GM12878 (cell line): ENCODE data around the gene NKD2. TPM values are rescaled to one million over a fixed set of nuclear protein-coding genes. Genes with fewer than 3 reads are reported as not detected.

Source experiments
- ATAC-seq: fragments of 200-7000 bp; cut with Tn5 transposase; 3 replicates; pipeline ENCODE4 v1.9.1; 2020; ENCODE audit warnings: mild to moderate bottlenecking, moderate library complexity
- BruUV-seq: library from RNA; stranded (reverse); fragments of 400-500 nt; replicated peaks from 2 replicates; lab custom pipeline; 2021; lab: Mats Ljungman, UMichigan
- CTCF ChIA-PET: fragments of 300-600 bp; sonication (Branson Sonifier 250); formaldehyde crosslinking; extraction: SDS; loops from one replicate; lab custom pipeline; 2021; ENCODE audit warnings: inconsistent platforms; lab: Yijun Ruan, JAX
- POLR2A ChIA-PET: fragments of 350-600 bp; formaldehyde crosslinking; extraction: SDS; loops from one replicate; lab custom pipeline; 2021; ENCODE audit warnings: inconsistent platforms; lab: Charles Lee
- RAD21 ChIA-PET: fragments of 300-600 bp; sonication (Branson Sonifier 250); formaldehyde crosslinking; loops from one replicate; lab custom pipeline; 2023; ENCODE audit warnings: antibody characterized with exemption; ENCODE audit not compliant: unreplicated experiment; lab: Charles Lee
- SMC1A ChIA-PET: fragments of 300-600 bp; sonication (Branson Sonifier 250); formaldehyde crosslinking; loops from one replicate; lab custom pipeline; 2023; ENCODE audit not compliant: unreplicated experiment, uncharacterized antibody; lab: Charles Lee
- DNase-seq: peaks from one replicate; pipeline ENCODE4 v3.0.0-alpha.2; 2011; ENCODE audit warnings: low read depth, low spot score
- FAIRE-seq: peaks from 3 replicates; lab custom pipeline; 2011; peaks lifted over from hg19 to GRCh38; lab: Jason Lieb, UNC
- H2AFZ ChIP-seq: 2 replicates; pipeline ENCODE4 v1.6.0; 2011; ENCODE audit warnings: low read depth, low read length, control low read depth; ENCODE audit not compliant: control insufficient read depth
- H3K27ac ChIP-seq: 2 replicates; pipeline ENCODE4 v1.5.1; 2011; ENCODE audit warnings: control low read depth; ENCODE audit not compliant: control insufficient read depth, insufficient read depth
- H3K27me3 ChIP-seq, 2 experiments: replicated peaks in 1 of 2; 2 replicates each; pipeline versions ENCODE4 v1.6.0 to v1.6.1; 2011; ENCODE audit warnings: low read length in 1 of 2; ENCODE audit not compliant: control insufficient read depth in 2 of 2, insufficient read depth in 2 of 2
- H3K36me3 ChIP-seq, 2 experiments: 2 replicates each; pipeline ENCODE4 v1.5.1; 2011; ENCODE audit warnings: low read length in 1 of 2; ENCODE audit not compliant: control insufficient read depth in 2 of 2, insufficient read depth in 2 of 2
- H3K4me1 ChIP-seq: 2 replicates; pipeline ENCODE4 v1.6.1; 2011; ENCODE audit warnings: mild to moderate bottlenecking, low read length, moderate library complexity, mixed read lengths; ENCODE audit not compliant: control insufficient read depth, insufficient read depth
- H3K4me2 ChIP-seq: 2 replicates; pipeline ENCODE4 v1.6.0; 2011; ENCODE audit warnings: control low read depth; ENCODE audit not compliant: control insufficient read depth, insufficient read depth
- H3K4me3 ChIP-seq: fragments of 200-600 bp; sonication (generic); 2 replicates; pipeline ENCODE4 v1.5.1; 2016
- H3K79me2 ChIP-seq: 2 replicates; pipeline ENCODE4 v1.6.0; 2011; ENCODE audit warnings: low read length; ENCODE audit not compliant: control insufficient read depth, insufficient read depth
- H3K9ac ChIP-seq: 2 replicates; pipeline ENCODE4 v1.8.0; 2011; ENCODE audit warnings: low read length, control low read depth, mixed read lengths; ENCODE audit not compliant: control insufficient read depth, insufficient read depth
- H3K9me3 ChIP-seq: replicated peaks from 3 replicates; pipeline ENCODE4 v1.5.1; 2011; ENCODE audit warnings: mild to moderate bottlenecking, low read length; ENCODE audit not compliant: control insufficient read depth, insufficient read depth
- H4K20me1 ChIP-seq: 2 replicates; pipeline ENCODE4 v1.6.0; 2011; ENCODE audit not compliant: control insufficient read depth, insufficient read depth
- ASH2L ChIP-seq: fragments of 300-600, 200-600 bp; sonication (generic); IDR thresholded peaks from 2 replicates; pipeline ENCODE4 v1.6.1; 2017; ENCODE audit warnings: low read depth, mild to moderate bottlenecking, borderline replicate concordance
- ATF7 ChIP-seq: fragments of 450-650 bp; IDR thresholded peaks from 2 replicates; pipeline ENCODE4 v1.6.1; 2016; ENCODE audit warnings: low read depth, mild to moderate bottlenecking
- E2F8 ChIP-seq: fragments of 450-650 bp; IDR thresholded peaks from 2 replicates; pipeline ENCODE4 v1.6.1; 2018; ENCODE audit warnings: mild to moderate bottlenecking, low read depth, moderate library complexity; ENCODE audit not compliant: partially characterized antibody
- FOXK2 ChIP-seq: fragments of 450-650 bp; IDR thresholded peaks from 2 replicates; pipeline ENCODE4 v1.6.1; 2017; ENCODE audit warnings: mild to moderate bottlenecking, moderate library complexity
- HCFC1 ChIP-seq: fragments of 150-350 bp; IDR thresholded peaks from 2 replicates; pipeline ENCODE4 v1.6.1; 2014; ENCODE audit warnings: low read length
- IRF5 ChIP-seq: fragments of 450-650 bp; IDR thresholded peaks from 2 replicates; pipeline ENCODE4 v1.6.1; 2017; ENCODE audit warnings: borderline replicate concordance
- RB1 ChIP-seq: fragments of 450-650 bp; formaldehyde crosslinking; IDR thresholded peaks from 2 replicates; pipeline ENCODE4 v1.6.1; 2017; ENCODE audit warnings: mild to moderate bottlenecking, borderline replicate concordance
- RELA ChIP-seq: fragments of 450-650 bp; IDR thresholded peaks from 2 replicates; pipeline ENCODE4 v1.8.0; 2014; ENCODE audit warnings: borderline replicate concordance; ENCODE audit not compliant: partially characterized antibody
- RELB ChIP-seq: fragments of 450-650 bp; IDR thresholded peaks from 2 replicates; pipeline ENCODE4 v1.6.1; 2017; ENCODE audit warnings: low read depth, mild to moderate bottlenecking, moderate library complexity
- SIN3A ChIP-seq: IDR thresholded peaks from 2 replicates; pipeline ENCODE4 v1.6.1; 2012; ENCODE audit warnings: low read depth, low read length, improper control_type of control experiment
- SPI1 ChIP-seq: IDR thresholded peaks from 2 replicates; pipeline ENCODE4 v1.6.1; 2011; ENCODE audit warnings: low read depth, mild to moderate bottlenecking, low read length, moderate library complexity, borderline replicate concordance; ENCODE audit not compliant: insufficient read depth
- WGBS: methylation state at CpG from one replicate; pipeline ENCODE4 v1.1.6; 2016; ENCODE audit warnings: low lambda C conversion rate; ENCODE audit not compliant: insufficient replicate concordance, insufficient coverage; ENCODE audit errors: missing lambda C conversion rate; 5-methylcytosine and 5-hydroxymethylcytosine counted together
- in situ Hi-C: fragments of 300-500 bp; cut with MboI; formaldehyde crosslinking; loops from 9 replicates; pipeline ENCODE4 v1.14.3; 2018; ENCODE audit warnings: mixed read lengths
- intact Hi-C: fragments of 100-400 bp; cut with micrococcal nuclease; formaldehyde crosslinking; loops from one replicate; pipeline ENCODE4 v1.14.2; 2022; ENCODE audit not compliant: unreplicated experiment
- polyA plus RNA-seq, 11 experiments: library from polyadenylated mRNA; depleted of rRNA in 4 of 11; unstranded in 6 of 11; stranded (reverse) in 5 of 11; fragments of >200 nt; fragmentation: Nextera tagmentation in 4 of 11; fragmentation: Illumina TruSeq in 1 of 11; extraction: Ambion mirVana in 4 of 11; extraction: Trizol in 1 of 11; gene quantifications; 1 replicate in 1 of 11; 2 replicates in 10 of 11; pipeline versions ENCODE4 v1.2.1 to v1.2.3, GENCODE V29; 2011 to 2016; ENCODE audit warnings: inconsistent platforms in 2 of 11, missing spikeins in 2 of 11, low read depth in 1 of 11
- total RNA-seq, 4 experiments: library from RNA; depleted of rRNA in 3 of 4; stranded (reverse); fragments of >200 nt in 3 of 4; fragmentation: Illumina TruSeq in 1 of 4; extraction: Trizol in 1 of 4; gene quantifications; 2 replicates each; pipeline versions ENCODE4 v1.2.1 to v1.2.3, GENCODE V29; 2013 to 2021

NKD2 gene
- total and polyA plus RNA-seq, 10 of the 15 experiments (the other 5 are each of a cell fraction or from before 2014, with no cell fraction given): 0.20 to 0.83 (median 0.26) TPM; not detected in 7

- Histone ChIP-seq H3K36me3 (no peaks in the 10 kb centered on the region; a peak in 1 of 4 replicates), H3K9me3 (no peaks in the 10 kb centered on the region; the same call in 2 of the 3 replicates), H3K79me2 (no peaks in the 10 kb centered on the region), H3K27ac (no peak overlapping the region), H2AFZ (no peak overlapping the region), H3K4me1 (no peaks in the 10 kb centered on the region), H4K20me1 (no peaks in the 10 kb centered on the region), H3K9ac (no peak overlapping the region), H3K27me3 (no peaks in the 10 kb centered on the region), H3K4me3 (no peak overlapping the region), H3K4me2 (no peak overlapping the region)
- POLR2A ChIA-PET: no interaction called here
- 57% methylated on average over 11 of the region's 11 CpGs for WGBS
- RAD21 ChIA-PET: no interaction called here
- ATAC-seq (no peak), DNase-seq (no peak), FAIRE-seq (no peak)
- CTCF ChIA-PET: no interaction called here
- no TSS peak for BruUV-seq
- no peak for TF ChIP-seq RB1
- no peak for TF ChIP-seq HCFC1
- no peak for TF ChIP-seq IRF5
- TF ChIP-seq ASH2L: no peak
- no peak for TF ChIP-seq SIN3A
- TF ChIP-seq FOXK2: no peak
- TF ChIP-seq RELB: no peak
- TF ChIP-seq ATF7: no peak
- TF ChIP-seq E2F8: no peak
- no peak for TF ChIP-seq SPI1
- no peak for TF ChIP-seq RELA
- SMC1A ChIA-PET: no interaction called here
- intact Hi-C loops: no loop called here
- in situ Hi-C loops: no loop called here
Measured at GRCh38 chr5:1047332-1047965, 38.8 kb downstream of the NKD2 start.
